GM19463 (cell line): ENCODE results near the gene HPS1.

Source experiments
- ATAC-seq: cut with Tn5 transposase; IDR thresholded peaks from one replicate; pipeline ENCODE4 v1.9.1; 2021; ENCODE audit warnings: mild to moderate bottlenecking, moderate library complexity; ENCODE audit not compliant: unreplicated experiment

HPS1 gene

DNA sequence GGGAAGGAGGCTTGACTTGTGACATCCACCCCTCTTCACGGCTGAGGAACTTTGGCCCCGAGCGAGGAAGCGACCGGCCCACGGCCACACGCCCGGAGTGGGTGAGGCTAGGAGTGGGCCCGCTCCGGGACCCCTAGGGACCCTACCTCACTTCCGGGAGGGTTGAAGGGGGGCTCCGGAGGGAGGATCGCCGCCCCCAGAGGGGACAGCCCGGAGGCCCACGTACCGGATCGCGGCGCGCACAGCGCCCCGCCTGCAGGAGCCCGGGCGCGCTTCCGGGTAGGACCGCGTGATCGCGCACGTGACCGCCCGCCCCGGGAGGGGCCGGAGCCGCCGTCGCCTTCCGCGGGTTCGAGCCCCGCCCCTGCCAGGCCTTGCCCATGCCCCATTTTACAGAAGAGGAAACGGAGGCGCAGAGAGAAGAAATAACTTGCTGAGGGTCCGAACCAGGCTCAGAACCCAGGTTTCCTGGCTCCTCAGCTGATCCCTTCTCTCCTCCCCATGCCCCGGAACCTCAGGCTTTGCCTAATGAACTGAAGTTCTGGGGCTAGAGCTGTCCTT, at the start of gene HPS1:
Gene HPS1 (minus strand): TSS at position 275 of the 561 bp plus-strand sequence. CDS start 3,695 bp downstream, outside the sequence.
- peak; percentile 89 for ATAC-seq

DNA sequence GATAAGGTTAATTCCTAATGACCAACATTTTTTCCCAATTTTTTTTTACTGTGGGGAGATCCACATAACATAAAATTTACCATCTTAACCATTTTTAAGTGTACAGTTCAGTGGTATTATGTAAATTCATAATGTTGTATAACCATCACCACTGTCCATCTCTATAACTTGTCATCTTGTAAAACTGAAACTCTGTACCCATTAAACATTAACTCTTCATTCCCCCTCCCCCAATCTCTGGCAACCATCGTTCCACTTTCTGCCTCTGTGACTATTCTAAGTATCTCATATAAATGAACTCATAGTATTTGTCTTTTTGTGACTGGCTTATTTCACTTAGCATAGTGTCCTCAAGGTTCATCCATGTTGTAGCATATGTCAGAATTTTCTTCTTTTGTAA, 46.0 kb upstream of the HPS1 start:
- ATAC-seq: no peak

DNA sequence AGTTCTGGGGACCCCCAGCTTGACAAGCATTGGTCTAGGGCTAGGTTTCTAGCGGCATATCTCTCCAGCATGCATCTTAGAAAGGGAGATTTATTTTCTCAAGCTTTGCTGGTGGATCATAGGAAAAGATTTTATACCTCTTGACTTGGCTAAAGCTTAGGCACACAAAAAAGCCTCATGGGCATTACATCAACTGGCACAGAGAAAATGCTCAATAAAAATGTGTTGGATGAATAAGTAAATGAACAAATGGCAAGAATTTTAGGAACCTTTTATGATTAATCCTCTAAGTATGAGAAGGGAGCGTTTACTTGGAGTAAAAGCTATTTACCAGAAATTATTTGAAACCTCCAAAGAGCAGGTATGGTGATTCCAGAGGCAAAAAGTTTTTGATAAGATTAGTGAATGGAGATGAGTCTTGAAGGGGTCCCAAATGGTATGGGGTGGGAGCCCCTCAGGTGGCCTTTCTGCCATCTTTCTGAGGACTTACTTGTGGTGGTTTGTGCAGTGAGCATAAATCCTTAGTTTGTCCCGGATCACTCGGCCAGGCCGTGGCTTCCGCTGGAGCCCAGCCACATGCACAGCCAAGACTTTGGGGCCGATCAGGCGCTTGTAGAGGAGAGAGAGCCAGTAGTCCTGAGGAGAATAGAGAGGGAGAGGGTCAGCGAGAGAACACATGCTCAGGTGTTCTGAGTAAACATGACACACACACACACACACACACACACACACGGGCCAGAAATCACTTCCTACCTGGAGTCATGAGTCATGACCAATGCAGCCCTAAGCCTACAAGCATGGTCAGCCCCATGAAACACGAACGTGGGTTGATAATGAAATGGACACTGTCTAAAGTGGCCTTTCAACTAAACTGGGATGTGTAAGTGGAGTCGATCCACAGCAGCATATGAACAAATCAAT, 43.1 kb upstream of the HPS1 start:
- no peak for ATAC-seq

DNA sequence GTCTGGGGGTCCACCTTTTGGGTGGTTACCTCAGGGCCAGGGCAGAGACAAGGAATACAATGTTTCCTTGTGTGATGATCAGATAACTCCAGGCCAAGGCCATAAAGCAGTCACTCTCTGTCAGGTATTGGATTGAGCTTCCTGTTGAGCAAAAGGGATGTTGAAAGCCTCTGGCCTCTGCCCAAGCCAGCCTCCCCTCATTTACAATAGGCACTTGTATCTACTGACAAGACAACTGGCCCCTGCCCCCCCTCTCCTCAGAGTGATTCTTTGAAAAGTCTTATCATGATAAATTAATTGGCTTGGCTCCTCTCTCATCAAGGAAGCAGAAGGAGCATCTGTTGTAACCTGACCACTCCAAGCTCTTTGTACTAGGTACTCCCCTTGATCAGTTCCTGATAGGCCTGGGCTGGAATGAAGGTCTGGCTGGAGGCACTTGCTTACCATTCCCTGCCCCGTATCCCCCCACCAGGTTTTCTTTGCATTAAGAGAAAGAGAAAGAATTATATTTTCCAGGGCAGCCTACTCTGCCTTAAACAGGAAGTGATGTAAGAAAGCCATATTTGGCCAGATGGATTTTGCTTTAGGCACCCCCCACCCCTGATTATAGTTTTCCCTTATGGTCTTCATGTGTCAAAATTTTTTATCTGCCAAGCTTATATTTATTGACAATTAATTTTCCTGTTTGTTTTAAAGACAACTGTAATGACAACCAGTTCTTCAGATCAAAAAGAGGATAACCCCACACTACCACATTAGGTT, 42.1 kb upstream of the HPS1 start:
- no peak for ATAC-seq

DNA sequence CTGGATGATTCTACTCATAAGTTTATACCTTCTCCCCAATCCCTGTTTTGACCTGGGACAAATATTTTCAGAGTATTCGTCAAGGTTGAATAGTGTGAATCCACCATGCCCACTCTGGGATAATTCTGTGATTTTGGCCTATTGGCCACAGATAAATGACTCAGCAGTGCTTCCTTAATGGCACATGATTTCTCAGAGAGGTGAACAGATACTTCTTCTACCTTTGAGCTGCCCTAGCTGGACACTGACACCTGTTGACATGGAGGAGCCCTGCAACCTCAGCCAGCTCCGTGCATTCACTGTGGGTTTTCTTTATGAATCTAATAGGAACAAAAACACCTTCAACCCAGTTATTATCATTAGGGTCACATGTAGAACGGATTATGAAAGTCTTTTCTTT, 40.9 kb upstream of the HPS1 start:
- no peak for ATAC-seq

DNA sequence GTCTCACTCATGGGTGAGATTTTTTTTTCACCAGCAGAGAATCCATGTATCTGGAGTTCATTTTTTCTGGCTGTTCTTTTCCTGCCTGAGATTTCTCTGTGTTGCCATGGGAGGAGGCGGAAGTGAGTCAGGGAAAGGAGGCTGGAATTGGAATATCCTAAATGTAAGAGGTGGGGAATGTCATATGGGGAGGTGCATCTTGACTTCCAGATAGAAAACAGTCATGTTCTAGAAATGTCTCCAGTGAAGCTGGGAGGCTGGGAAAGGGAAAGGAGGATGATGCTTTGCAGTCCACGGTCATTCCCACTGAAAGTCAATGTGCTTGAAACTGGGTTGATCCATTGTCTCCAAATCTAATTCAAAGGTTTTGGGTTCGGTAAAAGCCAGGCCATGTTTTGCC, 39.7 kb upstream of the HPS1 start:
- ATAC-seq: no peak

DNA sequence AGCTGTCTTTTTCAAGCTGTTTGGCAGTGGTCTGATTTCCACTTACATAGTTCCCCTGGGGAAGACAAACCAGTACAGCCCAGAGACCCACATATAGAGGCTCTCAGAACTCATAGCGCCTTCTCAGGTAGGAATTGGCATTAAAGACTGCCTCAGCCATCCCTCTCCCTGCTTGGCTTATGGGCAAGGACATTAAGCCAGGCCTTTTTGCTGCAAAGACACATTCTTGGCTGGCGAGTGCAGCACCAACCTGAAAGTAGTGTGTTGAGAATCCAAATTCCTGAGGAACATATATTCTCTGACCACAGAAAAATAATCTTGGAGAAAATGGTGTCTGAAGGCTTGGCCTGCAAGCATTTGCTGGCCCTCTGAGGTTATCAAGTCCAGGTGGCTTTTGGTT, 39.2 kb upstream of the HPS1 start:
- no peak for ATAC-seq

DNA sequence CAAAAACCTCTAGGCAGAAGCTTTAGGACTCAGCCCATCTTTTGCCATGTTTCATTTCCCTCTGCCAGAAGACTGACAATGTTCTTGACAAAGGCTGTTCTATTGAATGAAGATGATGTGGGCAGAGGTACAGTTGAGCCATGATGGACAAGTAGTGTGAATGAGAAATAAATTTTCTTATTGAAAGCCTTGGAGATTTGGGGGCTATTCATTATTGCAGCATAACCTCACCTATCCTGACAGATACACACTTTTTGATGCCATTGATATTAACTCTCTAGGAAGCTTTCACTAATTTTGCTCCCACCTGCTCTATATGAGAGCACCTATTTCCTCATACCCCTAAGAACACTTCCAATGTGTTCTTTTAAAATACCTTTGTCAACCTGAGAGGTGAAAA, 36.9 kb upstream of the HPS1 start:
- ATAC-seq: no peak

DNA sequence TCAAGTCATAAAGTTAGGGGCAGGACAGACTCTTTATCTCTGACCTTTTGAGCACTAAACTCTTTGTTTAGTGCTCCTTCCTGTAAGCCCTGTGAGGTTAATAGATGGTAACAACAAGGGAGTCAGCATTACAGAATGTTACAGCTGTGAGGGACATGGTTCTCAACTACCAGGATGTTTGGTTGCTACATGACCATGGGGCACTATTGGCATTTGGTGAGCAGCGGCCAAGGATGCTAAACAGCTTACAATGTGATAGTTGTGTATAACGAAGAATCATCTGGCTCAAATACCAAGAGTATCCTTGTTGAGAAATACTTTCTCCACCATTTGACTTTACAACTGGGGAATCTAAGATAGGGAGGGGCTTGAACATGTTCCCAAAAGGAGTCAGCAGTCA, 35.4 kb upstream of the HPS1 start:
- ATAC-seq: no peak

DNA sequence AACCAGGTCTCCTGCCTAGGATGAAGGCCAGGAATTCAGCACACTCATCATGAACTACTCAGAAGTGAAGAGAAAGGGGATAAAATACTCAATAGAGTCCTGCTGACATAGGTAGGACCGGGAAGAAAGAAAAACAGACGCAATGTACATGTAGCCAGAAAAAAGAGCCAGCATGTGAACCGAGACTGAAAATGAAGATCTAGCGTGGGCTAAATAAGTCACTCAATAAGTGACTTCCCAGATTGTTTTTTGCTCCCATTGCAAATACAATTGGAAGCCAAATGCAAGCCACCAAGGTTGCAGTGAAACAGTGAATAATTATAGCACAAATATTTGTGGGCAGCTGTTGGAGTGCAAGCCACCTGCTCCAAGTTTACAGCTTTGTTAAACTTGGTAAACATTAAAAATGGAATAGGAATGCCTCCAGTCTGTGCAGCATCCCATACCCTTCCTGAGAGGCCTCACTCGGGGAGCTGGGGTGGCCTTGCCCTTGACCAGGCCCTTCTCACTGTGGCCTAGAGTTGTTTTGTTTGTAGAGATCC, 34.7 kb upstream of the HPS1 start:
- ATAC-seq: no peak

DNA sequence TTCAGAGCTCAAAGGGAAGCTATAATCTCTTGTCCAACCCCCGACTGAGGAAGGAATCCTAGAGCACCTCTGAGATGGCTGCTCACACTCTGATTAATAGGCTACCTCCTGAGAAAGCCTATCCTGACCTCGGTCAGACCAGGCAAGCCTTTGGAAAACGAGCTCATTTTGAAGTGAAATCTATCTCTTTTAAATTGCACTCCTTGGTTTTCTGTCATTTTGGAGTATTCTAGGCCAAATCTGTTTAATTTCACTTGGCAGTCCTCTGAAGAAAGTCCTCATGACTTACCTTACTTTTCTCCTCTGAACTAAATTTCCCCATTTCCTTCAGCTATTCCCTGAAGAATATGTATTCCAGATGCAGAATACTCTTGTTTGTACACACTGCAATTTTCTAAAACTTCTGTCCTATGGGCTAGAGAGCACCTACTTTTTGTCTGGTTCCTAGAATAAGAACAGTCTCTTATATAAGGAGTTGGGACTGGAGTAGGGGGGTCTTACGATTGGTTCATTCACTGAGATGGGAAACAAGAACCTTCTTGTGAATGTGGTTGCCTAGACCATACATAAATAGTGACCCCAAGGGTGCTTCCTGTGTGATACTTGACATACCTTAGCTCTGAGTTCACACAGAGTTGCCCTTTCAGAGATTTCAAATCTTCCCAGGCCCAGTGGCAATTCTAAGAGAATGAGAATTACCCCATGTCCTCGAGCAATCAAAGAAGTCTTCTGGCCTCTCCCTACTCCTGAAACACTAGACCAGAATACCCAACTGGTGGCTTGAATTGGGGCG, 31.9 kb upstream of the HPS1 start:
- ATAC-seq: no peak

DNA sequence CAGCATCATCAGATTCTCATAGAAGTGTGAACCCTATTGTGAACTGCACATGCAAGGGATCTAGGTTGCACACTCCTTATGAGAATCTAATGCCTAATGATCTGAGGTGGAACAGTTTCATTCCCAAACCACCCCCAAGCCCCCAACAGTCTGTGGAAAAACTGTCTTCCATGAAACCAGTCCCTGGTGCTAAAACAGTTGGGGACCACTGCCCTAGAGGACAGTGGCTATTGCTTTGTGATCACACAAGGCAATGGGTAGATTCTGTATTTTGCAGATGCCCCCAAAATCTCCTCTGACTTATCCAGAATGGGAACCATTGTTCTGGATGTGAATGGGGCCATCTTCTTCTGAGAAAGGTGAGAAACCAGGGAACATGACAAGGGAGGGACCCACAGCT, 31.1 kb upstream of the HPS1 start:
- no peak for ATAC-seq

DNA sequence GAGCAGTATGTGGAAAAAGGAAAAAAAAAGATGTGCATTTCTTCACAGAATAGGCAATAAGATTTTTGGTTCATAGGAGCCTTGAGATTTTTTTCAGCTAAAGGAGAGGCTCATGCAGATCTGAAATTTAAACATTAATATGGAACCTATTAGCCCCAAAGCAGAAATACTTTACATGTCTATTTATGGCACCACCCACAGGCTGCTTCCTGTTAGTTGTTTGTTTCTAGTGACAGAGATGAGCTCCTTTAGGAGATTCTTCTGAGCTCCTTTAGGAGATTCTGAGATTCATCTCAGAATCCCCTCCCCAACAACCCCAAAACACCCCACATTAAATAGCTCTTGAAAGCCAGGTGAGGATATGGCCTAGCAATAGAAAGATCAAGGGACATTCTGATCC, 27.9 kb upstream of the HPS1 start:
- no peak for ATAC-seq

DNA sequence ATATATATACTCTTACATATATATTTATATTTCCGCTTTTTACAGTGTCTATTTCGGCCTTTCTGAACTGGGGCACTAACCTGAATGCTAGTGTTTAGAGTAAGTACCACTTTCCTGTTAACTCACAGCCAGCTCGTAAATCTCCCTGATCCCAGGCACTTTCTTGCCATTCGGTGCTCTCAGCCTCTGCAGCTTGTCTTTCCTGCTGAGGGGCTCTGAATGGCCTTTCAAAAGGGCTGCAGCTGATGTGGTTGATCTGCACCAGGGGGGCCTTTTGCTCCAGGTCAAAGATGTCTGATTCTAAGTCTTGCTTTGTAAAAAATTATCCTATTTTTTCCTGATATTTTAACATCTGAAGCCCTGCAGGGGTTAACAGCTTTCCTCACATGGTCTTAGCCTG, 25.5 kb upstream of the HPS1 start:
- ATAC-seq: no peak

DNA sequence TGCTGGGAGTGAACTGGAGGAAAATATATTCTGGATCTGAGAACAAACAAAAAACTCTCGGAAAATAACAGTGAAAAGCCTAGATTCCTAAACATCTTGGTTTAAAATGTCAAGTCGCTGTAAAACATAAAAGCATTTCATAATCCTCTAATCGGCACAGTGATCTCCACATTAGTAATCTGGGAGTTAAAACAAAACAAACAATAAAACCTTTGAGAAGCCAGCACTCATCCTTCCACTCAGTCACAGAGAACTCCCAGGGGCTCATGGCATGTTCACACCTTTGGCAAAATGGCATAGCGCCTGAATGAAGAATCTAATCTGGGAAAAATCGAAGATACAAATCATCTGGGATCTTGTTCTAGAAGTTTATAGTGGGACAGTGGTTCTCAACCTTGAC, 24.1 kb upstream of the HPS1 start:
- no peak for ATAC-seq

DNA sequence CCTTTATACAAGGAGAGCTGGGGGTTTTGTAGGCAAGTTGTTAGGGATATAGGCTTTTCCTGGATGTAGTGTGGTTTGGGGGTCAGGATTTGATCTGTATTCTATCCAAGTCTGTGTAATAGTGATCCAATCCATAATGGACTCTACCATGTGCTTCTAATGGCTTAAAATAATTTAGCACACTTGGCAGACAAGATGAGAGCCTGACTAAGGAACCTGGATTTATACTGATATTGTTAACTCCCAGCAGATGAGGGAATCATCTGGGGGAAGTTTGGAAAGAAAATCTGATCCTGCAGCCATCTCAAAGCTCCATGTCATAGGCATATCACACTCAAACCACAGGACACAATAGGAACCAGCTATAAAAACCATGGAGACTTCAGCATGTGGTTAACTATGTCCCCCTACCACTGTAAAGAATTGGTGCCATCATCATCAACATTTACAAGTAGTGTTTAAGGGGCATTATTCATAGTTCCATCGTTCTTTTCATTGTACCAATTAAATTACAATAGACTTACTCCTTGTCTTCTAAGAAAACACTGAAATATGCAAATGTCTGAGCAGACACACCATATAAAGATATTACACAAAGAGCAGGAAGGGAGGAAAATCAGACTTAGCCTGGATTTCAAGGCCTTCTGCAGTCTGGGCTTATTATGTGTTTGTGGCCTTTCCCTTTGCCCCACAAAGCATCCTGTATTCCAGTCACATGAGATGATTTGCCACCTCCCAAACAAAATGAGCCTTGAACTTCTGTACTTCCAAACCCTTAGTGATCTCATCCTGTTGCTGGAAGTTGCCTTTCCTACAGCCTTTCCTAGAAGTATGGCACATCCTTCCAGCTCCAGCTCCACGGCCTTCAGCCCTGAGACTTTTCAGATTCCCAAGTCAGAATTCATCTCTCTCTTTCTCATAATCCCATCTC, 22.5 kb upstream of the HPS1 start:
- ATAC-seq: no peak

DNA sequence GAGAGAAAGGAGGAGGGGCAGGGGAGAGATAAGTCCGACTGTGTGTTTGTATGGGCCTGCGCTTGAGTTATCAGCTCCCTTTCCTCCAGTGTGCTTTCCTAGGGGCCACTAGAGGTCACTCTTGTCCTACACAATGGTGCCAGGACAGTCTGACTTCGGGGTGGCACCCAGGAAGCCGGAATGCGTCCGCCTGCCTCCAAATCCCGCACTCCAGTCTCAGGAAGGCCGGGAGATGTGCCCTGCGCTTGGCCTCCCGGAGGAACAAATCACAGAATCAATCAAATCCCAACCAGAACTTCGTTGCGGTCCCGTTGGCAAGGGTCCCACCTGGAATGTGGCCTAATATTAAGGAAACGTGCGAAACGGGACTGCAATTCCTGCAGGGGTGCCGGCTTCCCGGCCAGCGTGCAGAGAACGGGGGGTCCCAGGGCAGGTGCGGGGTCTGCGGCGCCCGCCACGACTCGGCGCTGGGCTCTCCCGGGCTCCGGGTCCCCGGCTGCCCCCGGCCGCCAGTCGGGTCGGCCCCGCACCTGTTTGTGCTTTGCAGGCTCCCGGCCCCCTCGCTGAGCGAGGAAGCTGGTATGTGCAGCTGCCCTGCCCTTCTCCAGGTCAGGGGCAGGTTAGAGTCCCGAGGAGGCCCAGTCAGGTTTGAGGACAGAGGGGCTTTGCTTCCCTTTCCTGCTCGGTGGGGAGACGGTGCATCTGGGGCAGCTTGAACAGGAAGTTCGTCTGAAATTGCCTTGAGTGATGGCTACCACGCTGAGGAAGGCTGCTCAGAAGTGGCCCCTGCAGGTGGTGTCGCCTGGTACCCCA, 21.0 kb upstream of the HPS1 start:
- ATAC-seq: peak; percentile 95

DNA sequence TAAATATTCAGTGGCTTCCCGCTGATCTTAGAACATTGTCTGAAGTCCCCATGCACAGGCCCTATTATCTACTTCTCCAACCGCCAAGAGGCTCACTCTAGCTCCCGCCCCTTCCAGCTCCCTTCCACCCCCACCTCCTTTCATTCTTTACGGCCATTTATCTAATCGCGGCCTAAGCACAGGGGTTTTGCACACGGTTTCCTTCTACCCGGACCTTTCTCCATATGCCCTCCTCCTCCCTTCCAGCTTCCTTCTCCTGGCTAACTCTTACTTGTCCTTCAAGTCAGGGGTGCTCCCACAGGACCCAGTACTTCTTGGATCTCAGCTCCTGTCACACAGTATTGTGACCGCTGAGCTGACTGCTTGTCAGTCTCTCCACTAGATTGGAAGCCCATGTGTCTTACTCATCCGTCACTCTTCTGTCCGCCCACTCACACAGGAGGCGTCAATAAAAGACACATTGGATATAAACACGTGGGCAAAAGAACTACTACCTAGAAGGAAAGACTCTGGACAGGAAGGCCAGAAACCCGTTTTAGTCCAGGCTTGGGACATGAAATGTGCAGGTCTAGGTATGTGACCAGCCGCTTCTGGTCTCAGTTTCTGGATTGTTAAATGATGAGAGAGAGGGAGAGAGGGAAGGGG, 20.2 kb upstream of the HPS1 start:
- ATAC-seq: no peak
